Hepatocyte (in vitro differentiated cells): Measurements from ENCODE around the gene WNK2. TPM values are rescaled to one million over a fixed set of nuclear protein-coding genes. Genes with fewer than 3 reads are reported as not detected.

Experiments used
- DNase-seq: peaks from one replicate; pipeline ENCODE4 v3.0.0-alpha.2; 2016; ENCODE audit warnings: low spot score
- H2AFZ ChIP-seq: fragments of 200-600 bp; sonication (generic); 2 replicates; pipeline ENCODE4 v1.6.0; 2016; ENCODE audit warnings: antibody characterized with exemption, mild to moderate bottlenecking
- H3K27ac ChIP-seq: fragments of 200-600 bp; sonication (generic); 2 replicates; pipeline ENCODE4 v1.5.1; 2016; ENCODE audit warnings: mild to moderate bottlenecking
- H3K27me3 ChIP-seq: fragments of 200-600 bp; sonication (generic); 2 replicates; pipeline ENCODE4 v1.6.1; 2016
- H3K36me3 ChIP-seq: fragments of 200-600 bp; sonication (generic); replicated peaks from 2 replicates; pipeline ENCODE4 v1.5.1; 2016; ENCODE audit warnings: low read depth; ENCODE audit not compliant: insufficient read depth
- H3K4me1 ChIP-seq: fragments of 200-600 bp; sonication (generic); 2 replicates; pipeline ENCODE4 v1.5.1; 2016; ENCODE audit warnings: mild to moderate bottlenecking, moderate library complexity; ENCODE audit not compliant: insufficient read depth
- H3K4me2 ChIP-seq: fragments of 200-600 bp; sonication (generic); 2 replicates; pipeline ENCODE4 v1.6.0; 2016
- H3K4me3 ChIP-seq: fragments of 200-600 bp; sonication (generic); 2 replicates; pipeline ENCODE4 v1.5.1; 2016; ENCODE audit warnings: mild to moderate bottlenecking
- H3K79me2 ChIP-seq: fragments of 200-600 bp; sonication (generic); 2 replicates; pipeline ENCODE4 v1.6.0; 2017; ENCODE audit warnings: mild to moderate bottlenecking
- H3K9me2 ChIP-seq: fragments of 200-600 bp; sonication (generic); replicated peaks from 2 replicates; pipeline ENCODE4 v1.6.0; 2017; ENCODE audit warnings: mild to moderate bottlenecking; ENCODE audit not compliant: insufficient read depth
- H3K9me3 ChIP-seq: fragments of 200-600 bp; sonication (generic); 2 replicates; pipeline ENCODE4 v1.5.1; 2016; ENCODE audit warnings: low read depth, mild to moderate bottlenecking
- H4K20me1 ChIP-seq: fragments of 200-600 bp; sonication (generic); 2 replicates; pipeline ENCODE4 v1.6.0; 2016; ENCODE audit warnings: mild to moderate bottlenecking; ENCODE audit not compliant: insufficient read depth, poor library complexity, severe bottlenecking
- CTCF ChIP-seq: fragments of 200-600 bp; sonication (generic); IDR thresholded peaks from 2 replicates; pipeline ENCODE4 v1.5.1; 2016; ENCODE audit warnings: antibody characterized with exemption, mild to moderate bottlenecking; ENCODE audit not compliant: poor library complexity
- EZH2 ChIP-seq: fragments of 200-600 bp; sonication (generic); IDR thresholded peaks from 2 replicates; pipeline ENCODE4 v1.6.1; 2016; ENCODE audit warnings: antibody characterized with exemption, mild to moderate bottlenecking, borderline replicate concordance
- EZH2phosphoT487 ChIP-seq: fragments of 200-600 bp; sonication (generic); IDR thresholded peaks from one replicate; pipeline ENCODE4 v1.6.1; 2018; ENCODE audit warnings: antibody characterized with exemption, mild to moderate bottlenecking, low read depth, moderate library complexity; ENCODE audit not compliant: unreplicated experiment, severe bottlenecking
- WGBS: methylation state at CpG from one replicate; pipeline ENCODE4 v1.1.6; 2016; ENCODE audit warnings: low lambda C conversion rate; ENCODE audit errors: missing lambda C conversion rate; 5-methylcytosine and 5-hydroxymethylcytosine counted together
- polyA plus RNA-seq: library from polyadenylated mRNA; unstranded; fragments of >200 nt; fragmentation: Nextera tagmentation; extraction: Ambion mirVana; gene quantifications from 2 replicates; pipeline ENCODE4 v1.2.1, GENCODE V29; 2016
- total RNA-seq: library from RNA; depleted of rRNA; stranded (reverse); fragments of >200 nt; gene quantifications from 2 replicates; pipeline ENCODE4 v1.2.3, GENCODE V29; 2014

Gene WNK2
- total and polyA plus RNA-seq, 2 experiments from 2014 or later = 8.9 to 13.5 TPM

GRCh38 chr9:93244510-93245436 lies 60.8 kb downstream of the WNK2 start:
- Histone ChIP-seq H3K79me2 (no peaks in the 10 kb centered on the region), H3K27ac (no peak overlapping the region), H3K4me3 (no peak overlapping the region), H3K9me2 (no peaks in the 10 kb centered on the region), H3K27me3 (no peaks in the 10 kb centered on the region), H3K36me3 (no peaks in the 10 kb centered on the region), H3K4me1 (no peaks in the 10 kb centered on the region), H3K4me2 (no peak overlapping the region), H3K9me3 (no peaks in the 10 kb centered on the region), H4K20me1 (no peaks in the 10 kb centered on the region), H2AFZ (no peak overlapping the region)
- WGBS = 86% methylated on average over 24 of the region's 24 CpGs
- TF ChIP-seq EZH2phosphoT487 = no peak
- no peak for TF ChIP-seq CTCF
- TF ChIP-seq EZH2 = no peak
- no peak for DNase-seq

- H3K36me3 ChIP-seq = no peaks in the 10 kb centered on the region
- no peak overlapping the region for H2AFZ ChIP-seq
- no peaks in the 10 kb centered on the region for H3K4me1 ChIP-seq
- no peak for DNase-seq
- no peaks in the 10 kb centered on the region for H3K27me3 ChIP-seq
- no peak overlapping the region for H3K4me3 ChIP-seq
- no peaks in the 10 kb centered on the region for H3K9me2 ChIP-seq
- H3K9me3 ChIP-seq = no peaks in the 10 kb centered on the region
- H3K79me2 ChIP-seq = no peaks in the 10 kb centered on the region
- 93% methylated on average over 5 of the region's 5 CpGs for WGBS
- H3K4me2 ChIP-seq = no peak overlapping the region
- no peaks in the 10 kb centered on the region for H4K20me1 ChIP-seq
- H3K27ac ChIP-seq = no peak overlapping the region
- TF ChIP-seq EZH2 (no peak), CTCF (no peak), EZH2phosphoT487 (no peak)
Observed at GRCh38 chr9:93245437-93245970, 61.6 kb downstream of the WNK2 start.

- Histone ChIP-seq H3K9me3 (no peaks in the 10 kb centered on the region), H3K27ac (no peak overlapping the region), H3K4me1 (no peaks in the 10 kb centered on the region), H3K9me2 (no peaks in the 10 kb centered on the region), H2AFZ (no peak overlapping the region), H3K36me3 (no peaks in the 10 kb centered on the region), H3K27me3 (no peaks in the 10 kb centered on the region), H3K4me3 (no peak overlapping the region), H3K4me2 (no peak overlapping the region), H4K20me1 (no peaks in the 10 kb centered on the region), H3K79me2 (no peaks in the 10 kb centered on the region)
- no peak for TF ChIP-seq EZH2
- no peak for TF ChIP-seq EZH2phosphoT487
- no peak for TF ChIP-seq CTCF
- no peak for DNase-seq
- WGBS = 90% methylated on average over 14 of the region's 14 CpGs
Observed at GRCh38 chr9:93246111-93246510, 62.2 kb downstream of the WNK2 start.
